NCI-H748 (cell line): ENCODE measurements around the gene CDC14B.
"Not testable (repeated sequence)": the region's sequence is repeated elsewhere in the genome, so short reads cannot be mapped to it uniquely, and the experiment has no call there.

Experiments used
- DNase-seq: peaks from one replicate; lab custom pipeline; 2025; ENCODE audit not compliant: unreplicated experiment; lab: John Stamatoyannopoulos, UW

CDC14B gene

DNA sequence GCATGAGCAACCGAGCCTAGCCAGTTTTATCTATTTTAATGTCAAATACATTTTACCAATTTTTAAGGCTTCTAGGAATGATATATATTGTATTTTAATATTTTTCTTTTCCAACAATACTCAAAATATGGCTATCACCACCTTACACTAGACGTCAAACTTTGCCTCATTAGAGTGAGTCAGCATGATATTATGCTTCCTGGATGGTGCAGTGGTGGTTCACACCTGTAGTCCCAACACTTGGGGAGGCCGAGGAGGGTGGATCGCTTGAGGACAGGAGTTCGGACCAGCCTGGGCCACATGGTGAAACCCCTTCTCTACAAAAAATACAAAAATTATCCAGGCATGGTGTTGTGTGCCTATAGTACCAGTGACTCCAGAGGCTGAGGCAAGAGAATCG lies 7.3 kb upstream of the CDC14B start:
- no peak for DNase-seq

DNA sequence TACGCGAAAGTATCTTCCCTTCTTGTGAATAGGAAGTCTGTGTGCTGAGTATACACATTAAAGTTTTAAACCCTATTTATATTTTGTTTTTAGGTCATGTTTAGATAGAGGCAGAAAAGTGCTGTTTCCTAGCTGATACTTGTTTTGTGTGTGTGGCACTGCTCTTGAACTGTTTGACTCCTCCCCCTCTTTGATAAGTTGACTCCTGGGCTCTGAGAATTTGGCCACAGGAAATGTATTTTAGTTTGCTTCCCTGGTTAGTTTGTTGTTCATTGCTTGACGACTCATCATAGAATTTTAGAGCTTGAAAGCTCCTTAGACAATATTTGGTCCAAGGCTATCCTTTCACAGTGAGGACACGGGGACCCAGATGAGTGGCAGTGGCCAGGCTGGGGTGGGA lies 2.0 kb upstream of the CDC14B start:
- DNase-seq, result no peak

DNA sequence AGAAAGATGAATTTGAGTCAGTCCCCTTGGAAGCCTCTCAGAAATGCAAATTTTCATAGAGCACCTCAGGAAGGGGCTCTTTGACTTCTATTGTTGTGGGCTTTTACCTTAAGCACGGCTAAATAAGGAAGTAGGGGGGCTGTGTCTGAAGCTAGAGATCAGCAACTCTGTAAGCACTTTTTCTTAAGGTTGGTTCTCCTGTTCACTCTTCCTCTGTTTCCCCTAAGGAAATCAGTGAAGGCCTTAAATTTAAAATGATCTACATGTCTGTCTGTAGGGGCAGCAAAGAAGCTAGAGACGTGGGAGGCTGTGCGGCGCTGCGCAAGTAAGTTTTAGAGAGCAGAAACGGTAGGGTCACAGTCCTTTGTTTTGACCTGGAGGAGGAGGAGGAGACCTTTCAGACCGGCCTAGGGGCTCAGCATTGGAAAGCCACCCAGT lies 1.2 kb upstream of the CDC14B start:
- no peak for DNase-seq

DNA sequence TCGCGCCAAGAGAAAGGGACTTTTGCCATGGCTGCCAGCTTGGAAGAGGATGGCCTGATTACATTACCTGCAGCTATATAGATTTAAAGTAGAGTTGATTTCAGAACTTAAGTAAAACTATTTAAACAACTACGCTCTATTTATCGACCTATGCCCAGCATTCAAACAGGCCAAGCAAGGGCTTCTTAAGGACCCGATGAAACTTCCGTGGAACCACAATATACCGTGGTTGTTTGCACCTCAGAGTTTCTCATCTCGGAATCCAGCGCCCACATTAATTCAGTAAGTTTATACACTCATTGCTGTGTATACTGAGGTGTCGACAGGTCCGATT lies 505 bp upstream of the CDC14B start:
- no peak for DNase-seq

DNA sequence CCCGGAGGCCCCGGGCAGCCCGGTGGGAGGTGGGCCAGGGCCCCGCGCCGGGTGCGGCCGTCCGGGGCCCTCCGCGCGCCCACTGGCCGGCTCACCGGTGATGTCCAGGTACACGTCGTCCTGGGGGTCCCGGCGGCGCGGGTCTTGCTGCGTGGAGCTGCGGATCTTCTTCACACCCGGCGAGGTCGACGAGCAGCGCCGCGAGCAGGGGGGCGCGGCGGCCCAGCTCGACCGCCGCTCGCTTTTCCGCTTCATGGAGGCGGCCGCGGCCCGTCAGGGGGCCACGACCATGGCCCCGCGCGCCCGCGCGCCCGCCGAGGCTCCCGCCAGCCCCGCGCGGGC lies 548 bp downstream of the CDC14B start:
- DNase-seq, result peak; percentile 57

DNA sequence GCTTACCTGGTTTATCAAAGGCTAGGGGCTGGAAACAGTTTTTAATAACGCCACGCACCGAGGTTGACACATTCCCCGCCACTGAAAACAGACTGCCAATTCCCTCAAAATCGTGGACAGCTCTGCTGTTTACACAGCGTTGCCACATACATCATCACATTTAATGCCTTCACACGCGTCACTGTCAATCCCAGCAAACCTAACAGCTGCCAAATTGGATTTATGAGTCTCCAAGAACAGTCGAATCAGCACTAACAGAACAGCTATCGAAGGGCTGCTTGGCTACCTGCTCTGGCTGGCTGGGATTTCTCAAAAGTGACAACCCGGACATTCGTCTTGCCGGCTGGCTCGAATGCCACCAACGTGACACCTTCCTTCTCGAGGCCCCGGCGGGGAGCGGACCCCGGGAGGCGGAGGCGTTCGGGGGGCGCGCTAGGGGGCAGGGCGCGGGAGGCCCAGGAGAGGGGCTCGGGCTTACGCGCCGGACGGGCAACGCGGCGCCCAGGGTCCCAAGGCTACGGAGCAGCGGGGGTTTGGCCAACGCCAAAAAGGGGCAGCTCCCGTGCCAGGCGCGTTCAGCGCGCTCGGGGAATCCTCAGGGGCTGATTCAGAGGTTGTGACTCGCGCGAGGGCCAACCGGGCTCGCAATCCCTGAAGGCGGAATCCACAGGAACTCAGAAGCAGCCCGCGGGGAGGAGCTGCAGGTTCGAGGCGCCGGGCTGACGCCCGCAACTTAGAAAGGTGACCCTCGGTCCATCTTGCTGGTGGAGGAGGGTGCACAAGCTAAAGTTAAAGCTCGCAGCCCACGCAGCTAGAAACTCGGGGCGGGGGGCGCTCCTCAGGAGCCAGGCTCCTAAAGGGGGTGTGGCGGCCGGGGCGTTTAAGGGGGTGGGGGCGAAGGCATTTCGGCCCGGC lies 1.2 kb downstream of the CDC14B start:
- peak; percentile 72 for DNase-seq

DNA sequence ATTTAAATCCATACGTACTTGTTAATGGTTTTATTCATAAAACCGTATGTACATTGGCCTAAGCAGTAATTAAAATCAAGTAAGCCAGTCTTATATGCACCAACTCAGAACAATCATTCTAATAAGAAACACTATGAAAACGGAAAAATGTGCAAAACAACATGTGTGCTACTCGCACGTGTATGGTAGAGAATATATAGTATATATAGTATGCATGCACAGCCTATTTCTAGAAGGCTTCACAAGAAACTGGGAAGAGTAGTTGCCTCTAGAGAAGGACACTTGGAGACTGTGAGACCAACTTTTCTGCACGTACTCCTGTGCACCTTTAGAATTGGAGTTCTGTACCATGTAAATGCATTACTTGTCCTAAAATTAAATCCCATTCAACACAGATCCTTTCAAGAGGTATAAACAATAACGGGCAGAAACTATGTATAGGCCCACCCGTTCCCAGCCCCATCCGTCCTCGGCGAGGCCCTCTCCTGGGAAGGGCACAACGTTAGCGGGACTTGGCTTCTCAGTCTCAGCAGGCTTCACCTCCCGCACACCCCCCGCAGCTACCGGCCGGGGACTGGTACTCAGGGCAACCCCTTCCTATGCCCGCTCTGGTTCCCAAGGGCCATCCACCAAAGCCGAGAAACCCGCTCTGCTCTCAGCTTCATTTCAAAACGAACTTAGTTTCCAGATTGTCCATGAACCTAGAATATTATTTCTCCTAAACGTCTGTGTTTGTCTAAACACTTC lies 2.0 kb downstream of the CDC14B start:
- DNase-seq, result no peak

DNA sequence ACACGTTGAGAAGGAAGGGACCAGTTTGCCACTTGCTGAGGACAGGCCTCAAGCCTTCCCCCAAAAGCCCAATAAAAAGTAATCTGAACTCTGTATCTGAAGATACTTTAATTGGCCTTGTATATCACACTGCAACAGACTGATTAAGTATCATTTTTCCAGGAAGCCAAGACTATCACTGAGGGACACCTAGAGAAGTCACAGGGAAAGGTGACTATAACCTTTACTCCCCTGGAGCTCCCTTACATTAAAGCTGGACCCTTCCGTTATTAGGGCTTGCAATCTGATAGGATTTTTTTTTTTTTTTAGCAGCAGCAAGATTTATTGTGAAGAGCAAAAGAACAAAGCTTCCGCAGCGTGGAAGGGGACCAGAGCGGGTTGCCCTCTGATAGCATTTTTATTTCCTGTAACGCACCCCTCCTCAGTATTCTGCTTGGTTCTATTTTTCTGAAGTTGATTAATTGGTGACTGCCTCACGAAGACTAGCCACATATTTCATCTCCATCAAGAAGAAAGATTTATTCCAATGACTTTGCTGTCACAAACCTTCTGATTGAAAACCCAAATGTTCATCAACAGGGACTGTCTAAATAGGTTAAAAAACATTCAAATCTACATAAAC lies 2.7 kb downstream of the CDC14B start:
- no peak for DNase-seq

DNA sequence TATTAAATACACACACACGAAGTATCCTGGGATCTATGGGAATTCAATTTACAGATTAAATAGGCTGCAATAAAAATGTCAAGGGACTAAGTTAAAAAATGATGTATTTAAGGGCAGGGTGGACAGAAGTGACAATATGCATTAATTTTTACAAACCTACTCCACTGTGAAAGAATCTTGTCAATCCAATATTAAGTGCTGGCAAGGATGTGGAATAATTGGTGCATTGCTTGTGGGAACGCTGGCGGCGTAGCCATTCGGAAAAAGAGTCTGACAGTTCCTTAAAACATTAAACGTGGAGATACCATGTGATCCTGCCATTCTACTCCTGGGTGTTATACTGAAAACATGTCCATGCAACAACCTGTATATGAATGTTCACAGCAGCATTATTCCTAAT lies 4.2 kb downstream of the CDC14B start:
- no peak for DNase-seq

DNA sequence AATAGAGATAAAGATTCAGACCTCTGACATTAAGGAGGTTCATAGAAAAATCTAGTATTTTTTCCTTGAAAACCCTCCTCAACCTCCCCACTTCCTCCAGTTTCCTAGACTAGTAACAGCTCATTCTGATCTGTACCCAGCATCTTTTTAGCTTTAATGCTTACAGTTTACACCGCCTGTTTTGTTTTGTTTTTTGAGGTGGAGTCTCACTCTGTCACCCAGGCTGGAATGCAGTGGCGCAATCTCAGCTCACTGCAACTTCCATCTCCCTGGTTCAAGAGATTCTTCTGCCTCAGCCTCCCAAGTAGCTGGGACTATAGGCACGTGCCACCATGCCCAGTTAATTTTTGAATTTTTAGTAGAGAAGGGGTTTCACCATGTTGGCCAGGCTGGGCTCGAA lies 5.0 kb downstream of the CDC14B start:
- not testable (repeated sequence) for DNase-seq

DNA sequence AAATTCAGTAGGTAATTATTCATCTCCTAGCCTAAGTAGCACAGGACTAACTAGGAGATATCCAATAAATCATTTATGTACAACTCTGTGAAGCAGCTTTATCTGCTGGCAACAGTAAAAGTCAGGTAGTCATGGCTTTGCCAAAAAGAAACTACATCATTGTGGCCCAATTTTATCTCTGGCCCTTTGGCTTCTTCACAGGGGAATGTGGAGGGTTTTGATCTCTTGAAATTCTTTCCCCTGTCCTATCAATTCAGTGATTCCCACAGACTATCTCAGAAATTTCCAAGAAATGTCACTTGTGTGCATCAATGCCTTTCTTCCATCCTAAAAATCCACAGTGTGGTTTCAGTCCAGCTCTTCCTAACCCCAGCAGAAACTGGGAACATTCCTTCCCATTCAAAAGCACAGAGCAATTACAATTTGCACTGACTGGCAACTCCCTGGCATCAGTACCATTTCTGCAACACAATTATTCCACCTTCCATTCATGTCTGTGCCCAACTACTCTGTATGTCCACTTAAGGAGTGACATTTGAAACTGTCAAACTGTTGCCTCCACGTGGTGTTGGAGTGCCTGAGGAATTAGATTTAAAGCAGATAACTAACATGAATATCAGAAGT lies 6.6 kb downstream of the CDC14B start:
- DNase-seq, result peak; percentile 24

DNA sequence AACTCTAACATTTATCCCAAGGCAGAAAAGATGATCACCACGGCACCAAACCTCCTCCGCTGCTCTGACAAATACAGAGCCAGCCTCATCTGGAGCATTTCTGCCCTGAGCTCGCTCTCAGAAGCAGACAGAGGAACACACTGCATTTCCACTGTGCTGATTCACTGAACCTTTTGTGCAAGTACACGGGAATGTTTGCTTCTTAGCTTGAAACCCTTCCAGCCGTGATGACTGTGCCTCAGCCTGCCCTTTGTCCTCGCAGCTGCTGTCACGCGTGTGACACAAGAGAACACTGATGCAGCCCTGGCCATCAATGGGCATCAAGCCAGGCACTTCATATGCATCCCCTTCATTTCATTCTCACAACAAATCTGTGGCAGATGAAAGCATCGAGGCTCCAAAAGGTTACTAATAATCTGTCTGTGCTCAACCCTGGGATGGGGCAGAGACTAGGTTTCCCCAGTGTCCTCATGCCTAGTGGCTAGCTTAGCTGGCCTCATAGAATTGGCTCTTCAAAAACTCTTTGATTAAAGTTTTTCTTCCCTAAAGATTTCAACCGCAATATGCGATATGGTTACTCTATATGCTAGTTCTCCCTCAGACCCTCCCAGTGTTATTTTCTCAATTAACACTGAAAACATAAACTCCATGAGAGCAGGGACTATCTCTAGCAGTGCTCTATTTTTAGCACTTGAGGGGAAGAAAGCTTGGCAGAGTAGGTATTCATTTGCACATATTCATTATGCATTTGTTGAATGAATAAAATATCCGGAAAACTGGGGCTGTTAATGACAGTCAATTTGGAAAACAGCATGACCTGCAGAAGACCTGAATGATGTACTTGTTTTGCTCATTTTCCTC lies 7.3 kb downstream of the CDC14B start:
- peak; percentile 80 for DNase-seq

DNA sequence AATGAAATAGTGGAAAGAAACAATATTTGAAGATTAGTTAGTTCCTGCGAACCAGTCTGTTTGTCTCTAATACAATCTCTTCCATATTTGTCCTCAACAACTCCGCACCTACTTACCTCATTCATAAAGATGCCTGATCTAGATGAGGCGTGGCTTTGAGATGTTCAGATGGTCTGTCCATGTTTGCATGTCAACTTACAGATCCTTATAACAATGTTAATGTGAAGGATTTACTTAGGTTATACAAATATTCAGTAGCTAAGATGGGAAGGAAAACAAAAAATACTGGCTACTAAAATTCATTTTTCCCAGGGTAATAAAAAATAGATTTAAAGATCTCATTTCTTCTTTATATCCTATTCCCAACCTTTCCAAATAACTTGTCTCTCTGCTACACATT lies 8.3 kb downstream of the CDC14B start:
- no peak for DNase-seq

DNA sequence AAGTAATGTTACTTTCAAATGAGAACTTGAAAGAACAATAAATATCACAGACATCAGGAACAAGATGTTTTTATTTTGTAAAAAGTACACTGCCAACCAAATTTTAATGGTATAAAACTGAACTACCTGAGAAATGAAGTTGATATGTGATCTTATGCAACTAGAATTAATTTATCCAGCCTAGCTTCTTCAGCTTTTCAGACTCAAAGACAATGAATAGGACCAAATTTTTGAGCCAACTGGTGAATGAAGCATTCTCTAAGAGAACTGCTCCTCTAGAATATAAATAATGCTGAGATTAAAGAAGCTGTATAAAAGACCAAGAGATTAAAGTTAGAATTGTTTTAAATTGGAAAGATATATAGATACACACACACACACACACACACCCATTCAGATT lies 9.9 kb downstream of the CDC14B start:
- DNase-seq, result no peak

DNA sequence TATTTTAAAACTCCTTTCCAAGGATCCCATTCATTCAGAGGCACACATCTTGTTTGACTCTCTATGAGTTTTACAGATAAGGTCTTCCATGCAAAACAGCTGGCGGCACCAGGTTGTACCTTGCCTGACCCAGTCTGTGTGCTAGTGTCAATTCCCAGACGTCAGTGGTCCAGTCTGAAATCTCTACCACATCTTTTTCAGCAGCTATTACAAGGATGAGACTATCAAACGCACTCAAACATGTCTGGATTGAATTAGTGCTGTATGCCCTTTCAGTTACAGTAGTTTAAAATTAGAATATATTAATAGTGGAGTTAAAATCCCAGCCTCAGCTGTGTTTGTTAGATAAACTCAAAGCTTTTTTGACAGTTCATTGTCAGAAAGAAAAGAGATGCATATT lies 11.7 kb downstream of the CDC14B start:
- no peak for DNase-seq

DNA sequence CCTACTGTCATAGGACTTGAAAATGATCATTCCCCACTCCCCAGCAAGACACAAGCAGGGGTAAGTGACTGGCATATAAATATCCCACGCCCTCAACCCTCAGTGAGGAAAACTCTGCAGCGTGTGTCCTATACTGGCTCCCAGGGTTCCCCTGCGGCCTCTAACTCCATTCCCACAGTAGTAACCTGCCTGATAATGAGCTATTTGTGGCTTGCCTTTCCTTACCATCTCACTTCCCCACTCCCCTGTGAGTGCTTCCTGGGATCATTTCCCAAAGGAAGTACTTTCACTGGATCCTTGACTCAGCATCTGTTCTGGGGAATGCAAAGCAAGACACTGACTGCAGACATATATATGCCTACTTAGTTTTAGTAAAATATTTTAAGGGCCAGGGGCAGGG lies 14.3 kb downstream of the CDC14B start:
- DNase-seq, result no peak

DNA sequence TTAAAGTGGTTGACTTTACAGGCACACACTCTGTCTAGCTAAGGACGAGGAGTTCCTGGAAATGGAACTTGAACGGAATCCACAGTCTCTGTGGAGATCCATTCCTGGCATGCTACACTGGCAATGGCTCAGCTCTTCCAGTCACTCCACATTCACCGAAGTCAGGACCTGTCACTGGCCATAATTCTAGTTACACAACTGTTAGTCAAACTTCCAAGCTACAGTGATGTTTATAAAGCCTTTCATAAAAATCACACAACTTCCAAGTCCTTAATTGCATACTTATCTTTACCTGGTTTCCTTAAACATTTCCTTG lies 15.7 kb downstream of the CDC14B start:
- no peak for DNase-seq

DNA sequence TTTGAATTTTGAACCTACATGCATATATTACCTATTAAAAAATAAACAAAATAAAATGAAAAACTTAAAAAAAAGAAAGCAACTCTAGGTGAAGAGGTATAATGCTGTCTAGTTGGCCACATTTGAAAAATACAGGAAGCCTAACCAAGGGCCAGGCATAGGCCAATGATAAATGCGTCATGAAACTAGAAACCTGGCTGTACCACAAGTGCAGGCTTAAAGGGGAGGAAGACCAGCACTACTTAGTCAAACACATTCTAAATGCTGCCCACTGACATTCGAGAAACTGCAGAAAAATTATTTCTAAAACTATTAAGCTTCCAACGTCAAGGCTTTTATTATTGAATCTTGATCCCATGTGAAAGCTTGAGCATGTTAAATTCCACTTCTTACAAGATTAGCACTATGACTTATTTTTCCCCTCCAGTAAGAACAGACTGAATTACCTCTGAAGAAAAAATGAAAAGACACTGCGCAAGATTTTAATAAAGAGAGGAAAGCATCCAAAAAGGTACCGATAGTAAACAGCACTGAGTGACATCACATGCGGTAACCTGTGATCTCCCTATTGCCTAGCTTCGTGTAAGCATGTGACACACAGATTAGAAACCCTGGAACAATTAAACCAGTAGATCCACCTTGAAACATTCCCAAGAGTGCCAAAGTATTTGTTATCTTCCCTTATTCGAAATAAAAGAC lies 16.2 kb downstream of the CDC14B start:
- DNase-seq, result no peak

DNA sequence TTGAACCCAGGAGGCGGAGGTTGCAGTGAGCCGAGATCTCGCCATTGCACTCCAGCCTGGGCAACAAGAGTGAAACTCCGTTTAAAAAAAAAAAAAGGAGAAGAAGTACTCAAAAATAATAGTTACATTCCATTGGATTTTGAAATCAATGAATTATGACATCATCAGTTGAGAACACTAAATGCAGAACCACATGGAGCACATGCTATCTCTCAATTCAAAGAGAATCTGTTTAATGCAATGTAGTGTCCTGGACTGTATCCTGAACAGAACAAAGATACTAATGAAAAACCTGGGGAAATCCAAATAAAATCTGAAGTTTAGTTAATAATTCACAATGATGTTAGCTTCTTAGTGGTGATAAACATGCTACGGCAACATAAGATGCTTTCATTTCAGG lies 20.3 kb downstream of the CDC14B start:
- no peak for DNase-seq

DNA sequence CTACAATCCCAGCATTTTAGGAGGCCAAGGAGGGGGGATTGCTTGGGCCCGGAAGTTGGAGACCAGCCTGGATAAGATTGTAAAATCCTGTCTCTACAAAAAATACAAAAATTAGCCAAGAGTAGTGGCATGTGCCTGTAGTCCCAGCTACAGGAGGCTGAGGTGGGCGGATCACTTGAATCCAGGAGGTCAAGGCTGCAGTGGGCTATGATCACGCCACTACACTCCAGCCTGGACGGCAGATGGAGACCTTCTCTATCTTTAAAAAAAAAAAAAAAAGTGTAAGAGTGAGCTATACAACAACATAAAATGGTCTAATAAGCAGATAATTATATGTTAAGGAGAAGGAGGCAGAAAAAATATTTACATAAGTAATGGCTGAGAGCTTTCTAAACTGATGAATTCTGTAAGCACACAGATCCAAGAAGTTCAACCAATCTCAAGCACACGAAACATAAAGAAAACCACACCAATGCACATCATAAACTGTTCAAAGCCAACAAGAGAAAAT lies 23.0 kb downstream of the CDC14B start:
- DNase-seq, result peak; percentile 74
